ENCODE results near the gene CYBA. TPM values are rescaled to one million over a fixed set of nuclear protein-coding genes. Genes with fewer than 3 reads are reported as not detected.
A peak's percentile ranks its signal among the peaks of the same experiment; 100 is the strongest.

CYBA gene
- total and polyA plus RNA-seq, 2 donors (not counting 1 experiment from before 2014, with no cell fraction given): 701 to 1,336 TPM

- peak overlapping the region; percentile 74 for H2AFZ ChIP-seq (ENCODE audit: insufficient read depth, low read depth, low read length, poor library complexity, severe bottlenecking)
- peak; percentile 72 for DNase-seq
- Mint-ChIP-seq H3K27ac (peak overlapping the region; percentile 72), H3K27me3 (no peaks in the 10 kb centered on the region), H3K4me3 (peak overlapping the region; percentile 81), H3K4me1 (peaks cover 42% of the 10 kb centered on the region), H3K9me3 (ENCODE audit: insufficient read depth) (no peaks in the 10 kb centered on the region)
- peaks cover 37 to 59% of the 10 kb centered on the region in 2 donors for H3K4me1 ChIP-seq (ENCODE audit: control insufficient read depth in 2 of 2, insufficient read depth in 2 of 2, low read length in 2 of 2)
- CTCF ChIA-PET: interaction anchor here (0.7 to 1.9 kb wide), 14 partner anchors 15 to 243 kb away, joined by 3 to 13 read pairs (median 4); partner anchors contain the start of genes MVD and ZC3H18
- H3K27ac ChIP-seq (ENCODE audit: low read length in 2 of 2): peak overlapping the region in 1 of 2 donors; percentile 48
- peaks cover 0 to 6% of the 10 kb centered on the region in 2 experiments for H3K36me3 ChIP-seq (replicated peaks in 1 of 2; ENCODE audit: control extremely low read depth in 1 of 2, control insufficient read depth in 1 of 2, extremely low read depth in 1 of 2, insufficient read depth in 2 of 2, low read length in 1 of 2)
- peaks cover 25% of the 10 kb centered on the region for H4K20me1 ChIP-seq (ENCODE audit: control insufficient read depth, insufficient read depth, low read length, poor library complexity, severe bottlenecking)
- no peak for TF ChIP-seq EZH2 (IDR thresholded peaks at IDR 0.05; ENCODE audit: borderline replicate concordance, insufficient read depth, low read depth, low read length, poor library complexity, severe bottlenecking)
- peak; percentile 91 for TF ChIP-seq CTCF (IDR thresholded peaks at IDR 0.05)
- H3K79me2 ChIP-seq (ENCODE audit: control insufficient read depth, insufficient read depth, low read length): peaks cover 25% of the 10 kb centered on the region
- peak overlapping the region; percentile 59 to 91 (median 80) for H3K4me3 ChIP-seq (ENCODE audit: control extremely low read depth in 1 of 5, extremely low read depth in 1 of 5, insufficient read depth in 1 of 5, low read depth in 2 of 5, low read length in 4 of 5)
- H3K4me2 ChIP-seq (replicated peaks; ENCODE audit: low read depth, low read length, poor library complexity, severe bottlenecking): peak overlapping the region; percentile 97
- intact Hi-C loops (cut with micrococcal nuclease): loop anchor here (1.0 to 10.0 kb wide), 6 partner anchors 16 to 879 kb away; partner anchors contain the start of genes CTU2, CYBA, MVD and RNF166
- peak overlapping the region; percentile 81 for H3K9ac ChIP-seq (ENCODE audit: low read length)
- POLR2A ChIA-PET: interaction anchor here (0.5 to 1.9 kb wide), 9 partner anchors 16 to 1326 kb away, joined by 3 to 12 read pairs (median 3); no protein-coding TSS in a partner anchor
- no peaks in the 10 kb centered on the region for H3K27me3 ChIP-seq (replicated peaks in 1 of 4; ENCODE audit: control extremely low read depth in 1 of 4, control insufficient read depth in 3 of 4, insufficient read depth in 4 of 4, low read length in 3 of 4)
- 6% methylated on average over 22 of the region's 33 CpGs for WGBS (ENCODE audit: insufficient coverage)
- peaks cover 0 to 4% (median 0%) of the 10 kb centered on the region in 3 donors for H3K9me3 ChIP-seq (ENCODE audit: control extremely low read depth in 1 of 3, control insufficient read depth in 2 of 3, insufficient read depth in 1 of 3, low read length in 2 of 3)
- ATAC-seq (ENCODE audit: low read depth): no peak
Measured at GRCh38 chr16:88685156-88686061, 34.6 kb upstream of the CYBA start.
